ENCODE data around the gene SFMBT2. TPM values are rescaled to one million over a fixed set of nuclear protein-coding genes. Genes with fewer than 3 reads are reported as not detected.
A peak's percentile ranks its signal among the peaks of the same experiment; 100 is the strongest.

SFMBT2 gene
- total and polyA plus RNA-seq, 2 of the 13 experiments (the other 11 are each of a cell fraction or from before 2014, with no cell fraction given), result 0.01 to 0.02 TPM

DNA sequence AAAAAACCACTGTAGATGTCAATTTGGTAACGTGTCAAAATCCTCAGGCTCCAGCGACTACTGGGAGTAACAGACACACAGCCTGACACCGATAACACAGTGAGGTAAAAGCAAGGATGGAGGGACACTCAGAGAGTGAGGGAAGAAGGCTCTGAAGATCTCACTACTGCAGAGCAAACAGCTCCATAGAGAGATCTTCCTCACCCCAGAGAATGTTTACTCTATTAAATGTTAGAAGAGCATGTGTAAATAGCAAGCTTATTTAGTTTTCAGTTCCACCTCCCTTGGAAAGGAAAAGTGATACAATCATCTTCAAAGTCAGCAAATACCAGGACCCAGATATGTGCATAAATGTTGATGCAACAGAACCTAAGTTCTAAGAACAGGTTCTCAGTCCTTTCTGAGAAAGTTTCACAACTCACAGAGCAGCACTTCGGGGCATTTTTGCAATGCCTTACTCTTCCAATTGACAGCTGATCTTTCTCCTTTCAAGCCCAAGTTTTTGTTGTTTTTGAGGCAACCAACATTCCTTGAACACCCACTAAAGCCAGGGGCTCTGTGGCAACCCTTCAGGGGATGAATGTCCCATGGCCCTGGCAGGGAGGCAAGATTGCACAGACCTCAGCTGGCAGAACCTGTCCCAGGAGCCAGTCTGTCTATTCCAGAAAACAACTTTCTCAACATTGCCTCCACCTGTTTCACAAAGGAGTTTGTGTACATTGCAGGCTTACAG lies 177.4 kb downstream of the SFMBT2 start:
- intact Hi-C loops (cut with micrococcal nuclease; ENCODE audit: unreplicated experiment) (no loop called here), in situ Hi-C loops (cut with HindIII; ENCODE audit: extremely low pct_ligation_motif_present, low pct_unique_long_range_greater_than_20kb) (no loop called here)
- H4K20me1 ChIP-seq (ENCODE audit: insufficient read depth, low read length), result no peaks in the 10 kb centered on the region
- ATAC-seq (peak; percentile 49; the same call in 1 of the 3 replicates), FAIRE-seq (no peak), DNase-seq (ENCODE audit: low spot score) (peak; percentile 9)
- no peak overlapping the region for H3K9ac ChIP-seq (ENCODE audit: insufficient read depth, low read depth, low read length)
- H3K36me3 ChIP-seq (replicated peaks in 1 of 2; ENCODE audit: control insufficient read depth in 1 of 2, insufficient read depth in 2 of 2, low read length in 2 of 2), result no peaks in the 10 kb centered on the region
- BruUV-seq (replicated peaks), result no TSS peak
- H3K4me1 ChIP-seq (ENCODE audit: insufficient read depth, low read length), result peaks cover 13% of the 10 kb centered on the region
- WGBS (ENCODE audit: low lambda C conversion rate), result 0% methylated on average over 4 of the region's 4 CpGs
- H3K79me2 ChIP-seq (ENCODE audit: insufficient read depth, low read length), result no peaks in the 10 kb centered on the region
- 0 out of 2 replicates have a peak, but pooled peaks cover 6% of the 10 kb centered on the region for H3K9me3 ChIP-seq (ENCODE audit: low read length)
- peaks cover 0 to 4% of the 10 kb centered on the region in 2 experiments; a peak in 1 of 5 replicates for H3K27me3 ChIP-seq (ENCODE audit: control insufficient read depth in 1 of 2, insufficient read depth in 2 of 2, low read length in 2 of 2)
- TF ChIP-seq DRAP1 (CRISPR knock-in tag; IDR thresholded peaks at IDR 0.05) (no peak), SOX6 (IDR thresholded peaks at IDR 0.05) (no peak), SOX6 (CRISPR knock-in tag; IDR thresholded peaks at IDR 0.05) (peak; percentile 23; the same call in 1 of the 2 replicates), FOXA1 (IDR thresholded peaks at IDR 0.05) (no peak), FOXA1 (CRISPR knock-in tag; IDR thresholded peaks at IDR 0.05) (0 out of 2 replicates have a peak, but pooled peaks have one; percentile 18), NFKB2 (CRISPR knock-in tag; IDR thresholded peaks at IDR 0.05; ENCODE audit: borderline replicate concordance) (no peak)
- no peak overlapping the region for H3K4me2 ChIP-seq (ENCODE audit: low read depth, low read length)
- CTCF ChIA-PET (ENCODE audit: low intra/inter-chr PET ratio, low total read pairs), result no interaction called here
- no peak overlapping the region for H3K27ac ChIP-seq (ENCODE audit: extremely low read length, insufficient read depth, low read length)
- no peak overlapping the region for H3K4me3 ChIP-seq (replicated peaks in 1 of 3; ENCODE audit: insufficient read depth in 1 of 3, low read depth in 2 of 3, low read length in 3 of 3)
- POLR2A ChIA-PET, result no interaction called here
- no peak overlapping the region for H2AFZ ChIP-seq (ENCODE audit: low read length)

Data from HepG2 (cell line).